ENCODE measurements around the gene PDE9A.

PDE9A gene

GRCh38 chr21:42777064-42777756 is 123.8 kb downstream of the PDE9A start:
- DNase-seq (ENCODE audit: low spot score) = no peak

GRCh38 chr21:42777757-42778344 is 124.4 kb downstream of the PDE9A start:
- no peak for DNase-seq (ENCODE audit: low spot score)

- DNase-seq (ENCODE audit: low spot score) = no peak
These were observed 126.0 kb downstream of the PDE9A start for GRCh38 chr21:42779431-42779861.

- no peak for DNase-seq (ENCODE audit: low spot score)
These were observed 127.2 kb downstream of the PDE9A start for GRCh38 chr21:42780617-42781016.

- DNase-seq (ENCODE audit: low spot score) = no peak
These were observed 127.9 kb downstream of the PDE9A start for GRCh38 chr21:42781150-42781970.

- no peak for DNase-seq (ENCODE audit: low spot score)
These were observed 128.7 kb downstream of the PDE9A start for GRCh38 chr21:42781971-42782722.

- DNase-seq (ENCODE audit: low spot score) = no peak
These were observed 129.4 kb downstream of the PDE9A start for GRCh38 chr21:42782723-42783242.

- DNase-seq (ENCODE audit: low spot score) = peak; percentile 6
These were observed 130.9 kb downstream of the PDE9A start for GRCh38 chr21:42784276-42784675.

- no peak for DNase-seq (ENCODE audit: low spot score)
These were observed 131.6 kb downstream of the PDE9A start for GRCh38 chr21:42784896-42785451.

- DNase-seq (ENCODE audit: low spot score) = no peak
These were observed 132.4 kb downstream of the PDE9A start for GRCh38 chr21:42785666-42786427.

- DNase-seq (ENCODE audit: low spot score) = no peak
These were observed 133.5 kb downstream of the PDE9A start for GRCh38 chr21:42786884-42787283.

GRCh38 chr21:42787613-42788012 is 134.2 kb downstream of the PDE9A start:
- no peak for DNase-seq (ENCODE audit: low spot score)

- no peak for DNase-seq (ENCODE audit: low spot score)
These were observed 137.2 kb downstream of the PDE9A start for GRCh38 chr21:42790520-42791065.

GRCh38 chr21:42793774-42794173 is 140.4 kb downstream of the PDE9A start:
- DNase-seq (ENCODE audit: low spot score) = no peak

GRCh38 chr21:42794551-42794950 is 141.1 kb downstream of the PDE9A start:
- no peak for DNase-seq (ENCODE audit: low spot score)

GRCh38 chr21:42796327-42797062 is 143.1 kb downstream of the PDE9A start:
- DNase-seq (ENCODE audit: low spot score) = no peak

GRCh38 chr21:42797522-42797921 is 144.1 kb downstream of the PDE9A start:
- DNase-seq (ENCODE audit: low spot score) = no peak

GRCh38 chr21:42798106-42798505 is 144.7 kb downstream of the PDE9A start:
- DNase-seq (ENCODE audit: low spot score) = no peak

- no peak for DNase-seq (ENCODE audit: low spot score)
These were observed 146.1 kb downstream of the PDE9A start for GRCh38 chr21:42799516-42799915.

- no peak for DNase-seq (ENCODE audit: low spot score)
These were observed 146.5 kb downstream of the PDE9A start for GRCh38 chr21:42799948-42800347.

Measured in CD4-positive, alpha-beta T cell treated with Interleukin-15 for 4 hours (primary cell).